ENCODE measurements around the gene CRTC2.
"Not testable (repeated sequence)": the region's sequence is repeated elsewhere in the genome, so short reads cannot be mapped to it uniquely, and the experiment has no call there.

CRTC2 gene, protein sequence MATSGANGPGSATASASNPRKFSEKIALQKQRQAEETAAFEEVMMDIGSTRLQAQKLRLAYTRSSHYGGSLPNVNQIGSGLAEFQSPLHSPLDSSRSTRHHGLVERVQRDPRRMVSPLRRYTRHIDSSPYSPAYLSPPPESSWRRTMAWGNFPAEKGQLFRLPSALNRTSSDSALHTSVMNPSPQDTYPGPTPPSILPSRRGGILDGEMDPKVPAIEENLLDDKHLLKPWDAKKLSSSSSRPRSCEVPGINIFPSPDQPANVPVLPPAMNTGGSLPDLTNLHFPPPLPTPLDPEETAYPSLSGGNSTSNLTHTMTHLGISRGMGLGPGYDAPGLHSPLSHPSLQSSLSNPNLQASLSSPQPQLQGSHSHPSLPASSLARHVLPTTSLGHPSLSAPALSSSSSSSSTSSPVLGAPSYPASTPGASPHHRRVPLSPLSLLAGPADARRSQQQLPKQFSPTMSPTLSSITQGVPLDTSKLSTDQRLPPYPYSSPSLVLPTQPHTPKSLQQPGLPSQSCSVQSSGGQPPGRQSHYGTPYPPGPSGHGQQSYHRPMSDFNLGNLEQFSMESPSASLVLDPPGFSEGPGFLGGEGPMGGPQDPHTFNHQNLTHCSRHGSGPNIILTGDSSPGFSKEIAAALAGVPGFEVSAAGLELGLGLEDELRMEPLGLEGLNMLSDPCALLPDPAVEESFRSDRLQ

DNA sequence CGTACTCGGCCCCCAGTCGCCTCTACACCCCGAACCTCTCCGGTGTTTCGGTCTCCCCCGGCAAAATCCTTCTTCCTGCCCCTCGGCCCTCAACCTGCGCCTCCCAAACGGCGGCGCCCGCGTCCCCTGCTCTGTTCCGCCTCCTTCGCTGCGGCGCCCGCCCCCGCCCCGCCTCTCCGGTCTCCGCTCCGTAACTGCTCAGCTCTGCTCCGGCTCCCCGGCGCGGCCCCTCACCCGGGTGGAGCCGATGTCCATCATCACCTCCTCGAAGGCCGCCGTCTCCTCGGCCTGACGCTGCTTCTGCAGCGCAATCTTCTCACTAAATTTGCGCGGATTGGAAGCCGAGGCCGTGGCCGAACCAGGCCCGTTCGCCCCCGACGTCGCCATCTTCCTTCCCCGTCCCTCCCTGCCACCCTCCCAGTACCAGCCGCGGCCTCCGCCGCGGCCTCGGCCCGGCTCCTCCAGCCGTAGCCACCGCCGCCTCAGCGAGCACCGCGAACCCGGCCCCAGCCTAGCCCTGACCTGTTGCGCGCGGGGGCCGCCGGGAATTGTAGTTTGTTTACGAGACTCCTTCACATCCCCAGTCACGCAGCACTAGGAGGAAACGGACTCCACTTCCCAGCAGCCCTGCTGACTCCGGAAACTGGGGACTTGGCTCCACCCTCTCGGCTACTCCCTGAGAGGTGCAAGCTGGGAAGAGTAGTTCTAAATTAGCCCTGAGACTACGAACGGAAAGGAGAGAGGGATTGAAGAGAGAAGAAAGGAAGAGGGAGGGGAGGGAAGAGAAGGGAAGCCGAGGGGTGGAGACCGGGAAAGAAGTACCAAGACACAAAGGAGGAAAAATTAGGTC, at the start of gene CRTC2:
Gene CRTC2, minus strand, starts transcription at position 502 of the 850 bp plus-strand sequence. Its CDS starts 115 bp downstream, at position 387.
- H3K4me3 Mint-ChIP-seq = peak within 1 kb of the TSS; percentile 93
- no peaks in the 10 kb centered on the region for H3K27me3 Mint-ChIP-seq
- no peaks in the 10 kb centered on the region for H3K9me3 Mint-ChIP-seq
- peak; percentile 96 for DNase-seq
- peaks cover 23% of the 10 kb centered on the region for H3K36me3 Mint-ChIP-seq (ENCODE audit: low read depth)
- ATAC-seq = peak; percentile 90
- peaks cover 61% of the 10 kb centered on the region for H3K4me1 Mint-ChIP-seq
- peak within 1 kb of the TSS; percentile 90 for H3K27ac Mint-ChIP-seq

- H3K9me3 Mint-ChIP-seq = no peaks in the 10 kb centered on the region
- H3K27ac Mint-ChIP-seq = no peak overlapping the region
- ATAC-seq = peak; percentile 36
- no peak for DNase-seq
- no peak overlapping the region for H3K4me3 Mint-ChIP-seq
- no peaks in the 10 kb centered on the region for H3K27me3 Mint-ChIP-seq
- no peaks in the 10 kb centered on the region for H3K36me3 Mint-ChIP-seq (ENCODE audit: low read depth)
- no peaks in the 10 kb centered on the region for H3K4me1 Mint-ChIP-seq
Measured at GRCh38 chr1:154006136-154006535, 47.7 kb upstream of the CRTC2 start.

- Mint-ChIP-seq H3K9me3 (no peaks in the 10 kb centered on the region), H3K27ac (no peak overlapping the region), H3K4me3 (no peak overlapping the region), H3K36me3 (ENCODE audit: low read depth) (peaks cover 4% of the 10 kb centered on the region), H3K4me1 (no peaks in the 10 kb centered on the region), H3K27me3 (no peaks in the 10 kb centered on the region)
- no peak for ATAC-seq
- no peak for DNase-seq
Measured at GRCh38 chr1:154000420-154000819, 42.0 kb upstream of the CRTC2 start.

DNA sequence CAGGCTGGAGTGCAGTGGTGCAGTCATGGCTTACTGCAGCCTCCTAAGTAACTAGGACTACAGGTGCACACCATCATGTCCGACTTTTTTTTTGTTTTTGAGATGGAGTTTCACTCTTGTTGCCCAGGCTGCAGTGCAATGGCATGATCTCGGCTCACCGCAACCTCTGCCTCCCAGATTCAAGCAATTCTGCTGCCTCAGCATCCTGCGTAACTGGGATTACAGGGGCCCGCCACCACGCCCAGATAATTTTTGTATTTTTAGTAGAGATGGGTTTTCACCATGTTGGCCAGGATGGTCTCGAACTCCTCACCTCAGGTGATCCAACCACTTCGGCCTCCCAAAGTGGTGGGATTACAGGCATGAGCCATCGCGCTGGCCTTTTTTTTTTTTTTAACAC, 38.5 kb upstream of the CRTC2 start:
- H3K9me3 Mint-ChIP-seq, DNase-seq, H3K27ac Mint-ChIP-seq, H3K4me3 Mint-ChIP-seq, H3K27me3 Mint-ChIP-seq, ATAC-seq: not testable (repeated sequence)
- peaks cover 19% of the 10 kb centered on the region for H3K4me1 Mint-ChIP-seq
- peaks cover 32% of the 10 kb centered on the region for H3K36me3 Mint-ChIP-seq (ENCODE audit: low read depth)

DNA sequence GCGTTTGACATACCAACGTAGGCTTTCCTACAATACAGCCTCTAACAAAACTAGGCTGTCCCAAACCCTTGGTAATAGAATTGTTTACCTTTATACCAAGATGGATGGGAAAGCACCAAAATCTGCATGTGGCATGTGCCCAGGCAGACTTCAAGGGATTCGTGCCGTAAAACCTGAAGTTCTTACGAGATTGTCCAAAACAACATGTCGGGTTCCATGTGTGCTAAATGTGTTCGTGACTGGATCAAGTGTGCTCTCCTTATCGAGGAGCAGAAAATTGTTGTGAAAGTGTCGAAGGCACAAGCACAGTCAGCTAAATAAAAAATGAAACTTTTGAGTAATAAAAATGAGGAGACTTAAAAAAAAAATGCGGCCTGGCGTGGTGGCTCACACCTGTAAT, 37.2 kb upstream of the CRTC2 start:
- ATAC-seq (no peak), DNase-seq (no peak)
- Mint-ChIP-seq H3K9me3 (no peaks in the 10 kb centered on the region), H3K27me3 (no peaks in the 10 kb centered on the region), H3K4me3 (no peak overlapping the region), H3K27ac (peak overlapping the region; percentile 20), H3K4me1 (peaks cover 27% of the 10 kb centered on the region), H3K36me3 (ENCODE audit: low read depth) (peaks cover 45% of the 10 kb centered on the region)

GRCh38 chr1:153995202-153995601, 36.8 kb upstream of the CRTC2 start:
- Mint-ChIP-seq H3K27me3 (no peaks in the 10 kb centered on the region), H3K9me3 (no peaks in the 10 kb centered on the region), H3K27ac (peak overlapping the region; percentile 20), H3K36me3 (ENCODE audit: low read depth) (peaks cover 47% of the 10 kb centered on the region), H3K4me3 (no peak overlapping the region), H3K4me1 (peaks cover 31% of the 10 kb centered on the region)
- no peak for DNase-seq
- no peak for ATAC-seq

DNA sequence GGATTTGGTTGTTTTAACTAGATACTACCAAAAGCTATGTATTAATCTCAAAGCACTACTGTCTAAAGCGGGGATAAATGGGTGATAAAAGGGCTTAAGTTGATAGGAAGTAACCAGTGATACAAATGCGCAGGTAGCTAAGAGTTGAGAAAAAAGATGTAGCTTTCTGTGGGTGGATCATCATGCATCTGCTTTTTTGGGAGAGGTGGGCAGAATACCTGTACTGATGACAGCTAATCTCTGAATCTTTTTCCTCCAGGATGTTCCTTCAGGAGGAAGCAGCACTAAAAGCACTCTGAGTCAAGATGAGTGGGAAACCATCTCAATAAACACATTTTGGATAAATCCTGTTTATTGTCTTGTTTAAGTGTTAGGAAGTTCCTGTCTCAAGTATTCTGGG, 33.4 kb upstream of the CRTC2 start:
- peaks cover 47% of the 10 kb centered on the region for H3K36me3 Mint-ChIP-seq (ENCODE audit: low read depth)
- peak overlapping the region; percentile 98 for H3K27ac Mint-ChIP-seq
- H3K27me3 Mint-ChIP-seq = no peaks in the 10 kb centered on the region
- H3K9me3 Mint-ChIP-seq = no peaks in the 10 kb centered on the region
- DNase-seq (no peak), ATAC-seq (no peak)
- peak overlapping the region; percentile 97 for H3K4me3 Mint-ChIP-seq
- peaks cover 44% of the 10 kb centered on the region for H3K4me1 Mint-ChIP-seq

- ATAC-seq (no peak), DNase-seq (no peak)
- no peaks in the 10 kb centered on the region for H3K27me3 Mint-ChIP-seq
- H3K9me3 Mint-ChIP-seq = no peaks in the 10 kb centered on the region
- H3K4me3 Mint-ChIP-seq = peak overlapping the region; percentile 97
- peaks cover 49% of the 10 kb centered on the region for H3K4me1 Mint-ChIP-seq
- peak overlapping the region; percentile 98 for H3K27ac Mint-ChIP-seq
- H3K36me3 Mint-ChIP-seq (ENCODE audit: low read depth) = peaks cover 47% of the 10 kb centered on the region
Measured at GRCh38 chr1:153991151-153991630, 32.8 kb upstream of the CRTC2 start.

GRCh38 chr1:153990468-153991150, 32.2 kb upstream of the CRTC2 start, which contains the start of gene RPS27:
TSS of gene RPS27 (plus strand) at chr1:153990762. CDS start at chr1:153990797, 35 bp downstream.
- Mint-ChIP-seq H3K27me3 (no peaks in the 10 kb centered on the region), H3K36me3 (ENCODE audit: low read depth) (peaks cover 45% of the 10 kb centered on the region), H3K4me3 (peak within 1 kb of the TSS; percentile 97), H3K4me1 (peaks cover 53% of the 10 kb centered on the region), H3K27ac (peak within 1 kb of the TSS; percentile 98), H3K9me3 (no peaks in the 10 kb centered on the region)
- ATAC-seq (peak; percentile 80), DNase-seq (peak; percentile 80)

DNA sequence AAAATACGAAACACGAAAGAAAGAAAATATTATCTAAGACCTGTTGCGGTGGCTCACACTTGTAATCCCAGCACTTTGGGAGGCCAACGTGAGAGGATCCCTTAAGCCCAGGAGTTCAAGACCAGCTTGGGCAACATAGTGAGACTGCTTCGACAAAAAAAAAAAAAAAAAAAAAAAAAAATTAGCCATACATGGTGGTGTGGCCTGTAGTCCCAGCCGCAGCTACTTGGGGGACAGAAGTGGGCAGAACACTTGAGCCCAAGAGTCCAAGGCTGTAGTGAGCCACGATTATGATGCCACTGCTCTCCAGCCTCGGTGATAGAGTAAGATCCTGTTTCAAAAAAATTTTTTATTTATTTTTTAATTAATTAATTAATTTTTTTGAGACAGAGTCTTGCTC, 29.2 kb upstream of the CRTC2 start:
- ATAC-seq (no peak), DNase-seq (no peak)
- Mint-ChIP-seq H3K36me3 (ENCODE audit: low read depth) (peaks cover 26% of the 10 kb centered on the region), H3K27me3 (no peaks in the 10 kb centered on the region), H3K4me1 (peaks cover 56% of the 10 kb centered on the region), H3K9me3 (no peaks in the 10 kb centered on the region), H3K27ac (peak overlapping the region; percentile 90), H3K4me3 (no peak overlapping the region)

- H3K4me1 Mint-ChIP-seq = peaks cover 41% of the 10 kb centered on the region
- no peaks in the 10 kb centered on the region for H3K27me3 Mint-ChIP-seq
- no peak for DNase-seq
- ATAC-seq = peak; percentile 38
- H3K9me3 Mint-ChIP-seq = no peaks in the 10 kb centered on the region
- peak within 1 kb of the TSS; percentile 92 for H3K27ac Mint-ChIP-seq
- peaks cover 11% of the 10 kb centered on the region for H3K36me3 Mint-ChIP-seq (ENCODE audit: low read depth)
- H3K4me3 Mint-ChIP-seq = peak within 1 kb of the TSS; percentile 88
Measured at GRCh38 chr1:153985941-153986761, 27.7 kb upstream of the CRTC2 start, which contains the start of gene RAB13. TSS of gene RAB13 (minus strand) at chr1:153986339. CDS start at chr1:153986236, 103 bp downstream.

DNA sequence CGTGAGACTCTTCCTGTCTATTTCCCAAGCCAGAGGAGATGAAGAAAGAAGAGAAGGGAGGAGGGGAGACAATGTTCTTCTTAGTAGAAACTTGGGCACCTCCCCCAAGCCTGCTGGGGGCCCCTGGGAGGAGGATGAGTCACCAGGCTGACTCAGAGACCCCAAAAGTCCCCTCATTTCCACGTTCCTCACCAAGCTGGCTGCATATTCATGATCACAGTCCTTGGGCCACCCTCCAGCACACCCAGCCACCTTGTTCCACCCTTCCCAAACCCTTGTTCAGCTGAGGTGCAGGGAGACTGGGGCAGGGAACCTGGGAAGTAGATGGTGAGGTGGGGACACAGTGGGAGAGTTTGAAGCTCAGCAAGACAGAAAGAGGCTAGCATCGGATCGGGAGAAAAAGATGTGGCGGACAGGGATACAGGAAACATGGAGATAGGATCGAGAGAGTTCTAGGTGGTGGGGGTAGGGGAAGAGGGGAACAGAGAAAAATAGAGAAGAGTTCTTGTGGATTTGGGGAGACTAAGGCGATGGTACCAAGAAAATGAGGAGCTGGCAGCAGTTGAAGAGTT, 27.0 kb upstream of the CRTC2 start:
- H3K4me1 Mint-ChIP-seq = peaks cover 38% of the 10 kb centered on the region
- H3K4me3 Mint-ChIP-seq = peak overlapping the region; percentile 88
- ATAC-seq (peak; percentile 78), DNase-seq (peak; percentile 68)
- no peaks in the 10 kb centered on the region for H3K9me3 Mint-ChIP-seq
- no peaks in the 10 kb centered on the region for H3K27me3 Mint-ChIP-seq
- peak overlapping the region; percentile 92 for H3K27ac Mint-ChIP-seq
- peaks cover 4% of the 10 kb centered on the region for H3K36me3 Mint-ChIP-seq (ENCODE audit: low read depth)

All from activated naive CD8-positive, alpha-beta T cell treated with anti-CD3 and anti-CD28 coated beads, Interleukin-2, amount 50 U/mL, for 24 hours (primary cell).